DOHH2 (cell line): ENCODE measurements around the gene NCR2.

Source experiments
- H3F3A ChIP-seq: fragments of 200-600 bp; sonication (generic), shearing (Covaris generic); 2 replicates; pipeline ENCODE4 v1.6.0; 2016; ENCODE audit warnings: antibody characterized with exemption, mild to moderate bottlenecking; ENCODE audit not compliant: control insufficient read depth, insufficient read depth
- H3K27ac ChIP-seq: fragments of 200-600 bp; sonication (generic); 2 replicates; pipeline ENCODE4 v1.5.1; 2014; ENCODE audit warnings: low read depth, mild to moderate bottlenecking, low read length, moderate library complexity
- H3K27me3 ChIP-seq: fragments of 200-600 bp; sonication (generic); 2 replicates; pipeline ENCODE4 v1.6.1; 2014; ENCODE audit warnings: mild to moderate bottlenecking, low read length, mixed read lengths; ENCODE audit not compliant: control insufficient read depth
- H3K36me3 ChIP-seq: fragments of 200-600 bp; sonication (generic); 2 replicates; pipeline ENCODE4 v1.6.1; 2014; ENCODE audit warnings: mild to moderate bottlenecking, low read length, moderate library complexity, mixed read lengths; ENCODE audit not compliant: control insufficient read depth
- H3K4me1 ChIP-seq: fragments of 200-600 bp; sonication (generic); 2 replicates; pipeline ENCODE4 v1.6.1; 2014; ENCODE audit warnings: mild to moderate bottlenecking, low read length, mixed read lengths; ENCODE audit not compliant: control insufficient read depth
- H3K4me2 ChIP-seq: fragments of 200-600 bp; sonication (generic); 2 replicates; pipeline ENCODE4 v1.6.0; 2014; ENCODE audit warnings: mild to moderate bottlenecking, low read length, moderate library complexity
- H3K4me3 ChIP-seq: fragments of 200-600 bp; sonication (generic); 2 replicates; pipeline ENCODE4 v1.5.1; 2014; ENCODE audit warnings: mild to moderate bottlenecking, low read length, mixed read lengths
- H3K79me2 ChIP-seq: fragments of 200-600 bp; sonication (generic); 2 replicates; pipeline ENCODE4 v1.6.1; 2014; ENCODE audit warnings: mild to moderate bottlenecking, low read length, mixed read lengths; ENCODE audit not compliant: control insufficient read depth
- H3K9me2 ChIP-seq: fragments of 200-600 bp; sonication (generic); replicated peaks from 2 replicates; pipeline ENCODE4 v1.6.1; 2014; ENCODE audit warnings: mild to moderate bottlenecking, low read length, mixed read lengths; ENCODE audit not compliant: control insufficient read depth
- H3K9me3 ChIP-seq: fragments of 200-600 bp; sonication (generic); 2 replicates; pipeline ENCODE4 v1.6.1; 2014; ENCODE audit warnings: antibody characterized with exemption, low read length, mixed read lengths; ENCODE audit not compliant: control insufficient read depth, insufficient read depth
- H4K20me1 ChIP-seq: fragments of 200-600 bp; sonication (generic); 2 replicates; pipeline ENCODE4 v1.6.0; 2014; ENCODE audit warnings: low read depth, mild to moderate bottlenecking, antibody characterized with exemption, low read length, moderate library complexity; ENCODE audit not compliant: control insufficient read depth, insufficient read depth
- CTCF ChIP-seq: fragments of 200-600 bp; sonication (generic); IDR thresholded peaks from one replicate; pipeline ENCODE4 v1.5.1; 2014; ENCODE audit warnings: antibody characterized with exemption, mild to moderate bottlenecking, low read depth, low read length; ENCODE audit not compliant: poor library complexity, severe bottlenecking
- EZH2phosphoT487 ChIP-seq: fragments of 200-600 bp; sonication (generic); IDR thresholded peaks from 2 replicates; pipeline ENCODE4 v1.6.1; 2017; ENCODE audit warnings: borderline replicate concordance, mild to moderate bottlenecking, antibody characterized with exemption, low read length, moderate library complexity, mixed read lengths

The NCR2 gene

GRCh38 chr6:41386594-41386993 is 51.2 kb downstream of the NCR2 start:
- TF ChIP-seq CTCF (no peak), EZH2phosphoT487 (no peak)
- Histone ChIP-seq H3K36me3 (no peaks in the 10 kb centered on the region), H3K27ac (no peak overlapping the region), H3K79me2 (no peaks in the 10 kb centered on the region), H3K4me3 (no peak overlapping the region), H3K27me3 (peaks cover 38% of the 10 kb centered on the region), H3K9me2 (no peaks in the 10 kb centered on the region), H3F3A (no peaks in the 10 kb centered on the region), H4K20me1 (no peaks in the 10 kb centered on the region), H3K4me1 (no peaks in the 10 kb centered on the region), H3K9me3 (no peaks in the 10 kb centered on the region), H3K4me2 (no peak overlapping the region)

GRCh38 chr6:41392246-41392645 is 56.8 kb downstream of the NCR2 start:
- TF ChIP-seq CTCF (no peak), EZH2phosphoT487 (no peak)
- Histone ChIP-seq H3K4me1 (no peaks in the 10 kb centered on the region), H3K27me3 (peaks cover 26% of the 10 kb centered on the region), H3K9me2 (no peaks in the 10 kb centered on the region), H3K79me2 (no peaks in the 10 kb centered on the region), H3K9me3 (peaks cover 10% of the 10 kb centered on the region), H3K27ac (no peak overlapping the region), H3K36me3 (no peaks in the 10 kb centered on the region), H3K4me2 (no peak overlapping the region), H4K20me1 (no peaks in the 10 kb centered on the region), H3K4me3 (no peak overlapping the region), H3F3A (no peaks in the 10 kb centered on the region)

GRCh38 chr6:41396335-41396734 is 60.9 kb downstream of the NCR2 start:
- Histone ChIP-seq H3F3A (no peaks in the 10 kb centered on the region), H3K36me3 (no peaks in the 10 kb centered on the region), H3K27ac (no peak overlapping the region), H3K9me2 (no peaks in the 10 kb centered on the region), H3K9me3 (peaks cover 10% of the 10 kb centered on the region), H3K4me2 (no peak overlapping the region), H3K79me2 (no peaks in the 10 kb centered on the region), H4K20me1 (no peaks in the 10 kb centered on the region), H3K27me3 (peaks cover 20% of the 10 kb centered on the region), H3K4me1 (no peaks in the 10 kb centered on the region), H3K4me3 (no peak overlapping the region)
- no peak for TF ChIP-seq EZH2phosphoT487
- no peak for TF ChIP-seq CTCF

GRCh38 chr6:41399424-41399823 is 64.0 kb downstream of the NCR2 start:
- TF ChIP-seq EZH2phosphoT487 (no peak), CTCF (no peak)
- Histone ChIP-seq H3K4me2 (no peak overlapping the region), H3K36me3 (no peaks in the 10 kb centered on the region), H3K79me2 (no peaks in the 10 kb centered on the region), H3K9me2 (no peaks in the 10 kb centered on the region), H3F3A (no peaks in the 10 kb centered on the region), H3K4me3 (no peak overlapping the region), H3K27ac (no peak overlapping the region), H4K20me1 (no peaks in the 10 kb centered on the region), H3K27me3 (peaks cover 21% of the 10 kb centered on the region), H3K9me3 (peaks cover 6% of the 10 kb centered on the region), H3K4me1 (no peaks in the 10 kb centered on the region)
